Ishikawa (cell line): ENCODE measurements around the gene CNTNAP2.

Experiments
- CEBPB ChIP-seq: IDR thresholded peaks from 2 replicates; pipeline ENCODE4 v1.6.1; 2012
- CREB1 ChIP-seq: IDR thresholded peaks from 2 replicates; pipeline ENCODE4 v1.6.1; 2012; ENCODE audit warnings: low read depth
- EP300 ChIP-seq: IDR thresholded peaks from 2 replicates; pipeline ENCODE4 v1.6.1; 2012; ENCODE audit warnings: borderline replicate concordance
- FOXM1 ChIP-seq: IDR thresholded peaks from 2 replicates; pipeline ENCODE4 v1.6.1; 2012; ENCODE audit warnings: low read depth, borderline replicate concordance
- RAD21 ChIP-seq: IDR thresholded peaks from 2 replicates; pipeline ENCODE4 v1.6.1; 2012; ENCODE audit warnings: low read depth
- TAF1 ChIP-seq: IDR thresholded peaks from 2 replicates; pipeline ENCODE4 v1.6.1; 2012; ENCODE audit warnings: low read depth, mild to moderate bottlenecking
- TCF12 ChIP-seq: IDR thresholded peaks from 2 replicates; pipeline ENCODE4 v1.6.1; 2012; ENCODE audit warnings: low read depth
- ZBTB7A ChIP-seq: IDR thresholded peaks from 2 replicates; pipeline ENCODE4 v1.6.1; 2012; ENCODE audit warnings: low read depth
- TF ChIP-seq, protein P1 (sequence below): IDR thresholded peaks from 2 replicates; pipeline ENCODE4 v1.6.1; 2012; ENCODE audit warnings: low read depth, mild to moderate bottlenecking
- TF ChIP-seq, protein P2 (sequence below): IDR thresholded peaks from 2 replicates; pipeline ENCODE4 v1.6.1; 2012
- TF ChIP-seq, protein P3 (sequence below): IDR thresholded peaks from 2 replicates; pipeline ENCODE4 v1.6.1; 2012

DNA sequence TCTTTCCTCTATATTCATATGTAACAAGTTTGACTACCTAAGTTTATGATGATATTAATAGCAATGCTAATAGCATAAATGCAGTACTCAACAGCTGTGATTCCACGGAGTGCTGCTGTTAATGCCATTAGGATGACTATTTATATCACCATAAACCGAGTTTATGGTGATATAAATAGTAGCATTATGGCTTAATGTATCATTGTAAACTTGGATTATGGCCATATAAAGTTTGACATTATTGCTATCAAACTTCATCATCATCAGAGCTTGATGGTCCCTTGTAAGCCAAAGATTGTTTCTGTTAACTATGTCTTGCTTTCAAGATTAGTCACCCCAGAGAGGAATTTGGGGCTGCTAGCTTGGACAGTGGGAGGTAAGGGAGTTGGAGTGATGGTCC, 1861.6 kb downstream of the CNTNAP2 start:
- no peak for TF ChIP-seq CEBPB
- no peak for TF ChIP-seq EP300
- TF ChIP-seq, protein P1, sequence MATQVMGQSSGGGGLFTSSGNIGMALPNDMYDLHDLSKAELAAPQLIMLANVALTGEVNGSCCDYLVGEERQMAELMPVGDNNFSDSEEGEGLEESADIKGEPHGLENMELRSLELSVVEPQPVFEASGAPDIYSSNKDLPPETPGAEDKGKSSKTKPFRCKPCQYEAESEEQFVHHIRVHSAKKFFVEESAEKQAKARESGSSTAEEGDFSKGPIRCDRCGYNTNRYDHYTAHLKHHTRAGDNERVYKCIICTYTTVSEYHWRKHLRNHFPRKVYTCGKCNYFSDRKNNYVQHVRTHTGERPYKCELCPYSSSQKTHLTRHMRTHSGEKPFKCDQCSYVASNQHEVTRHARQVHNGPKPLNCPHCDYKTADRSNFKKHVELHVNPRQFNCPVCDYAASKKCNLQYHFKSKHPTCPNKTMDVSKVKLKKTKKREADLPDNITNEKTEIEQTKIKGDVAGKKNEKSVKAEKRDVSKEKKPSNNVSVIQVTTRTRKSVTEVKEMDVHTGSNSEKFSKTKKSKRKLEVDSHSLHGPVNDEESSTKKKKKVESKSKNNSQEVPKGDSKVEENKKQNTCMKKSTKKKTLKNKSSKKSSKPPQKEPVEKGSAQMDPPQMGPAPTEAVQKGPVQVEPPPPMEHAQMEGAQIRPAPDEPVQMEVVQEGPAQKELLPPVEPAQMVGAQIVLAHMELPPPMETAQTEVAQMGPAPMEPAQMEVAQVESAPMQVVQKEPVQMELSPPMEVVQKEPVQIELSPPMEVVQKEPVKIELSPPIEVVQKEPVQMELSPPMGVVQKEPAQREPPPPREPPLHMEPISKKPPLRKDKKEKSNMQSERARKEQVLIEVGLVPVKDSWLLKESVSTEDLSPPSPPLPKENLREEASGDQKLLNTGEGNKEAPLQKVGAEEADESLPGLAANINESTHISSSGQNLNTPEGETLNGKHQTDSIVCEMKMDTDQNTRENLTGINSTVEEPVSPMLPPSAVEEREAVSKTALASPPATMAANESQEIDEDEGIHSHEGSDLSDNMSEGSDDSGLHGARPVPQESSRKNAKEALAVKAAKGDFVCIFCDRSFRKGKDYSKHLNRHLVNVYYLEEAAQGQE: no peak
- no peak for TF ChIP-seq CREB1
- TF ChIP-seq RAD21: no peak
- TF ChIP-seq ZBTB7A: no peak
- no peak for TF ChIP-seq FOXM1
- TF ChIP-seq, protein P2, sequence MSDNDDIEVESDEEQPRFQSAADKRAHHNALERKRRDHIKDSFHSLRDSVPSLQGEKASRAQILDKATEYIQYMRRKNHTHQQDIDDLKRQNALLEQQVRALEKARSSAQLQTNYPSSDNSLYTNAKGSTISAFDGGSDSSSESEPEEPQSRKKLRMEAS: no peak
- TF ChIP-seq TAF1: no peak
- no peak for TF ChIP-seq TCF12
- TF ChIP-seq, protein P3, sequence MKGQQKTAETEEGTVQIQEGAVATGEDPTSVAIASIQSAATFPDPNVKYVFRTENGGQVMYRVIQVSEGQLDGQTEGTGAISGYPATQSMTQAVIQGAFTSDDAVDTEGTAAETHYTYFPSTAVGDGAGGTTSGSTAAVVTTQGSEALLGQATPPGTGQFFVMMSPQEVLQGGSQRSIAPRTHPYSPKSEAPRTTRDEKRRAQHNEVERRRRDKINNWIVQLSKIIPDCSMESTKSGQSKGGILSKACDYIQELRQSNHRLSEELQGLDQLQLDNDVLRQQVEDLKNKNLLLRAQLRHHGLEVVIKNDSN: no peak
